ENCODE data around the gene GRPEL1.

- no peak for TF ChIP-seq CTCF (IDR thresholded peaks at IDR 0.05)
- TF ChIP-seq POLR2AphosphoS5 (IDR thresholded peaks at IDR 0.05; ENCODE audit: low read depth, low read length), result no peak; the same call in 1 of the 2 replicates
Measured at GRCh38 chr4:7068279-7068842, 497 bp upstream of the GRPEL1 start.
